A673 (cell line): Measurements from ENCODE around the gene DPYD. TPM values are rescaled to one million over a fixed set of nuclear protein-coding genes. Genes with fewer than 3 reads are reported as not detected.
A peak's percentile ranks its signal among the peaks of the same experiment; 100 is the strongest.
"Not testable (repeated sequence)": the region's sequence is repeated elsewhere in the genome, so short reads cannot be mapped to it uniquely, and the experiment has no call there.

ENCODE experiments used
- BruUV-seq: library from RNA; stranded (reverse); fragments of 400-500 nt; replicated peaks from 2 replicates; lab custom pipeline; 2021; lab: Mats Ljungman, UMichigan
- CTCF ChIA-PET: fragments of 300-600 bp; sonication (Branson Sonifier 250); formaldehyde crosslinking; loops from one replicate; lab custom pipeline; 2022; ENCODE audit warnings: antibody characterized with exemption; lab: Charles Lee
- POLR2A ChIA-PET: fragments of 300-600 bp; sonication (Branson Sonifier 250); formaldehyde crosslinking; loops from one replicate; lab custom pipeline; 2022; ENCODE audit warnings: antibody characterized with exemption; ENCODE audit not compliant: low non-redundant PET; lab: Charles Lee
- DNase-seq: peaks from one replicate; pipeline ENCODE4 v3.0.0-alpha.2; 2015; ENCODE audit warnings: low spot score
- H3K27ac ChIP-seq: fragments of 200-600 bp; sonication (generic); 2 replicates; pipeline ENCODE4 v1.5.1; 2016; ENCODE audit warnings: mixed run types, low read depth, mild to moderate bottlenecking, mixed read lengths, antibody characterized with exemption, low read length; ENCODE audit not compliant: poor library complexity, severe bottlenecking
- H3K27me3 ChIP-seq: fragments of 200-600 bp; sonication (generic); replicated peaks from 2 replicates; pipeline ENCODE4 v1.6.1; 2017; ENCODE audit warnings: mixed run types, low read depth, mild to moderate bottlenecking, mixed read lengths, antibody characterized with exemption, low read length; ENCODE audit not compliant: insufficient read depth, poor library complexity
- H3K36me3 ChIP-seq: fragments of 200-600 bp; sonication (generic); 2 replicates; pipeline ENCODE4 v1.6.1; 2016; ENCODE audit warnings: mixed run types, mild to moderate bottlenecking, mixed read lengths, antibody characterized with exemption, low read length; ENCODE audit not compliant: insufficient read depth, poor library complexity, severe bottlenecking
- H3K4me1 ChIP-seq: fragments of 200-600 bp; sonication (generic); 2 replicates; pipeline ENCODE4 v1.6.1; 2017; ENCODE audit warnings: mixed run types, mild to moderate bottlenecking, mixed read lengths, antibody characterized with exemption, low read length; ENCODE audit not compliant: insufficient read depth, poor library complexity, severe bottlenecking
- H3K4me3 ChIP-seq: fragments of 200-600 bp; sonication (generic); 2 replicates; pipeline ENCODE4 v1.5.1; 2016; ENCODE audit warnings: low read depth, mixed run types, mild to moderate bottlenecking, mixed read lengths, low read length; ENCODE audit not compliant: poor library complexity, severe bottlenecking
- H3K9me3 ChIP-seq: fragments of 200-600 bp; sonication (generic); 2 replicates; pipeline ENCODE4 v1.6.1; 2016; ENCODE audit warnings: mixed run types, low read depth, mild to moderate bottlenecking, mixed read lengths, antibody characterized with exemption, low read length; ENCODE audit not compliant: poor library complexity, severe bottlenecking
- CTCF ChIP-seq: fragments of 300-800, 200-600 bp; sonication (generic); conservative IDR thresholded peaks from 2 replicates; pipeline ENCODE4 v1.5.1; 2017; ENCODE audit warnings: low read depth, mild to moderate bottlenecking, antibody characterized with exemption, low read length, moderate library complexity, mixed read lengths
- EZH2 ChIP-seq: fragments of 200-600 bp; sonication (generic); IDR thresholded peaks from 2 replicates; pipeline ENCODE4 v1.6.1; 2017; ENCODE audit warnings: borderline replicate concordance, low read depth, mild to moderate bottlenecking, mixed read lengths, antibody characterized with exemption, low read length; ENCODE audit not compliant: poor library complexity, severe bottlenecking
- intact Hi-C: fragments of 100-400 bp; cut with micrococcal nuclease; formaldehyde crosslinking; loops from one replicate; pipeline ENCODE4 v1.10.0; 2022; ENCODE audit not compliant: unreplicated experiment
- total RNA-seq: library from RNA; stranded (reverse); gene quantifications from 2 replicates; pipeline ENCODE4 v1.2.3, GENCODE V29; 2021

The DPYD gene
- total RNA-seq, 1 experiment from 2014 or later = 13.4 TPM

- POLR2A ChIA-PET = no interaction called here
- no TSS peak for BruUV-seq
- Histone ChIP-seq H3K9me3 (peaks cover 3% of the 10 kb centered on the region), H3K36me3 (no peaks in the 10 kb centered on the region), H3K4me3 (no peak overlapping the region), H3K4me1 (no peaks in the 10 kb centered on the region), H3K27me3 (no peaks in the 10 kb centered on the region), H3K27ac (no peak overlapping the region)
- no peak for TF ChIP-seq CTCF
- TF ChIP-seq EZH2 = no peak
- peak; percentile 11 for DNase-seq
- CTCF ChIA-PET = no interaction called here
- intact Hi-C loops = loop anchor here (2.0 to 10.0 kb wide), 2 partner anchors 280 to 806 kb away; no protein-coding TSS in a partner anchor
Measured at GRCh38 chr1:97245026-97245425, 675.8 kb downstream of the DPYD start.

- no peak overlapping the region for H3K27ac ChIP-seq
- H3K36me3 ChIP-seq = no peaks in the 10 kb centered on the region
- DNase-seq = peak; percentile 42
- no peak for TF ChIP-seq EZH2
- TF ChIP-seq CTCF = peak; percentile 70
- H3K4me3 ChIP-seq = no peak overlapping the region
- H3K27me3 ChIP-seq = no peaks in the 10 kb centered on the region
- peaks cover 3% of the 10 kb centered on the region for H3K9me3 ChIP-seq
- no TSS peak for BruUV-seq
- intact Hi-C loops = loop anchor here (2.0 to 10.0 kb wide), 3 partner anchors 281 to 807 kb away; no protein-coding TSS in a partner anchor
- ChIA-PET CTCF (no interaction called here), POLR2A (no interaction called here)
- H3K4me1 ChIP-seq = no peaks in the 10 kb centered on the region
Measured at GRCh38 chr1:97243973-97244560, 676.8 kb downstream of the DPYD start.

GRCh38 chr1:97238816-97239215 lies 682.0 kb downstream of the DPYD start:
- ChIA-PET CTCF (no interaction called here), POLR2A (no interaction called here)
- DNase-seq = no peak
- H3K36me3 ChIP-seq = no peaks in the 10 kb centered on the region
- no peaks in the 10 kb centered on the region for H3K4me1 ChIP-seq
- BruUV-seq = no TSS peak
- no peaks in the 10 kb centered on the region for H3K27me3 ChIP-seq
- no peak overlapping the region for H3K4me3 ChIP-seq
- TF ChIP-seq EZH2 = no peak
- TF ChIP-seq CTCF = no peak
- intact Hi-C loops = no loop called here
- H3K27ac ChIP-seq = no peak overlapping the region
- H3K9me3 ChIP-seq = no peaks in the 10 kb centered on the region

GRCh38 chr1:97231354-97231753 lies 689.5 kb downstream of the DPYD start:
- H3K9me3 ChIP-seq, CTCF ChIA-PET, H3K27me3 ChIP-seq, H3K4me1 ChIP-seq, H3K27ac ChIP-seq, intact Hi-C loops, DNase-seq, POLR2A ChIA-PET, H3K36me3 ChIP-seq, BruUV-seq, H3K4me3 ChIP-seq: not testable (repeated sequence)
